SK-N-SH treated with all-trans-retinoic acid at 6 μM for 48 hours (cell line): ENCODE results near the gene TBRG1.

Source experiments
- ATAC-seq: fragments of 200-7000 bp; cut with Tn5 transposase; 3 replicates; pipeline ENCODE4 v1.9.1; 2020; ENCODE audit warnings: mild to moderate bottlenecking, moderate library complexity
- ARNTL ChIP-seq: fragments of 450-650 bp; formaldehyde crosslinking; IDR thresholded peaks from 2 replicates; pipeline ENCODE4 v1.5.0; 2020; ENCODE audit warnings: low read depth, mild to moderate bottlenecking, moderate library complexity, borderline replicate concordance
- BACH2 ChIP-seq: fragments of 250-450 bp; sonication (Bioruptor Pico); IDR thresholded peaks from 2 replicates; pipeline ENCODE4 v1.9.0; 2021; ENCODE audit warnings: mild to moderate bottlenecking, borderline replicate concordance
- CREB5 ChIP-seq: fragments of 250-450 bp; sonication (Bioruptor Pico); IDR thresholded peaks from 2 replicates; pipeline ENCODE4 v1.5.1; 2020; ENCODE audit warnings: low read depth, mild to moderate bottlenecking, moderate library complexity
- CSDC2 ChIP-seq: fragments of 250-450 bp; sonication (Bioruptor Pico); IDR thresholded peaks from 2 replicates; pipeline ENCODE4 v1.5.0; 2020; ENCODE audit warnings: mild to moderate bottlenecking, moderate library complexity
- ESRRG ChIP-seq: fragments of 250-450 bp; sonication (Bioruptor Pico); IDR thresholded peaks from 2 replicates; pipeline ENCODE4 v1.6.1; 2021; ENCODE audit warnings: mild to moderate bottlenecking
- GLIS3 ChIP-seq: fragments of 250-450 bp; sonication (Bioruptor Pico); IDR thresholded peaks from 2 replicates; pipeline ENCODE4 v1.5.0; 2020; ENCODE audit warnings: mild to moderate bottlenecking, moderate library complexity
- OSR1 ChIP-seq: fragments of 250-450 bp; sonication (Bioruptor Pico); IDR thresholded peaks from 2 replicates; pipeline ENCODE4 v1.8.0; 2022; ENCODE audit warnings: moderate library complexity, mild to moderate bottlenecking, inconsistent platforms
- PATZ1 ChIP-seq: fragments of 250-450 bp; sonication (Bioruptor Pico); IDR thresholded peaks from 2 replicates; pipeline ENCODE4 v1.8.0; 2020; ENCODE audit warnings: mild to moderate bottlenecking, moderate library complexity, borderline replicate concordance
- POU6F1 ChIP-seq: fragments of 250-450 bp; sonication (Bioruptor Pico); IDR thresholded peaks from 2 replicates; pipeline ENCODE4 v1.8.0; 2021; ENCODE audit warnings: low read depth, mild to moderate bottlenecking, moderate library complexity, borderline replicate concordance
- PPARA ChIP-seq: fragments of 250-450 bp; sonication (Bioruptor Pico); IDR thresholded peaks from 2 replicates; pipeline ENCODE4 v1.5.0; 2020; ENCODE audit warnings: mild to moderate bottlenecking, borderline replicate concordance
- RARB ChIP-seq: fragments of 250-450 bp; sonication (Bioruptor Pico); IDR thresholded peaks from 2 replicates; pipeline ENCODE4 v1.8.0; 2021; ENCODE audit warnings: mild to moderate bottlenecking, moderate library complexity
- SNAI2 ChIP-seq: fragments of 250-450 bp; sonication (Bioruptor Pico); IDR thresholded peaks from 2 replicates; pipeline ENCODE4 v1.5.0; 2020; ENCODE audit warnings: mild to moderate bottlenecking, moderate library complexity
- TOX ChIP-seq: fragments of 250-450 bp; sonication (Bioruptor Pico); IDR thresholded peaks from 2 replicates; pipeline ENCODE4 v1.8.0; 2021; ENCODE audit warnings: mild to moderate bottlenecking, moderate library complexity, borderline replicate concordance
- ZC3H10 ChIP-seq: fragments of 250-450 bp; sonication (Bioruptor Pico); IDR thresholded peaks from 2 replicates; pipeline ENCODE4 v1.5.1; 2021; ENCODE audit warnings: mild to moderate bottlenecking, moderate library complexity
- ZFP3 ChIP-seq: fragments of 250-450 bp; sonication (Bioruptor Pico); IDR thresholded peaks from 2 replicates; pipeline ENCODE4 v1.5.0; 2020; ENCODE audit warnings: mild to moderate bottlenecking, moderate library complexity
- ZNF565 ChIP-seq: fragments of 450-650 bp; formaldehyde crosslinking; conservative IDR thresholded peaks from 2 replicates; pipeline ENCODE4 v1.5.0; 2020; ENCODE audit warnings: low read depth, mild to moderate bottlenecking, moderate library complexity
- ZNF70 ChIP-seq: fragments of 450-650 bp; formaldehyde crosslinking; IDR thresholded peaks from 2 replicates; pipeline ENCODE4 v1.5.0; 2020; ENCODE audit warnings: mild to moderate bottlenecking, moderate library complexity
- ZNF8 ChIP-seq: fragments of 450-650 bp; formaldehyde crosslinking; IDR thresholded peaks from 2 replicates; pipeline ENCODE4 v1.5.0; 2020; ENCODE audit warnings: mild to moderate bottlenecking, moderate library complexity
- TF ChIP-seq, protein P1 (sequence below): fragments of 250-450 bp; sonication (Bioruptor Pico); IDR thresholded peaks from 2 replicates; pipeline ENCODE4 v1.5.0; 2020; ENCODE audit warnings: mild to moderate bottlenecking, moderate library complexity
- TF ChIP-seq, protein P2 (sequence below): fragments of 250-450 bp; sonication (Bioruptor Pico); IDR thresholded peaks from 2 replicates; pipeline ENCODE4 v1.5.1; 2021; ENCODE audit warnings: mild to moderate bottlenecking, moderate library complexity

Gene TBRG1

GRCh38 chr11:124669193-124669592 lies 46.5 kb downstream of the TBRG1 start:
- TF ChIP-seq ZNF70 (CRISPR knock-in tag) (no peak), OSR1 (CRISPR knock-in tag) (no peak), CSDC2 (CRISPR knock-in tag) (no peak), CREB5 (CRISPR knock-in tag) (no peak), ARNTL (no peak), SNAI2 (CRISPR knock-in tag) (no peak), ZC3H10 (CRISPR knock-in tag) (no peak)
- TF ChIP-seq, protein P1, sequence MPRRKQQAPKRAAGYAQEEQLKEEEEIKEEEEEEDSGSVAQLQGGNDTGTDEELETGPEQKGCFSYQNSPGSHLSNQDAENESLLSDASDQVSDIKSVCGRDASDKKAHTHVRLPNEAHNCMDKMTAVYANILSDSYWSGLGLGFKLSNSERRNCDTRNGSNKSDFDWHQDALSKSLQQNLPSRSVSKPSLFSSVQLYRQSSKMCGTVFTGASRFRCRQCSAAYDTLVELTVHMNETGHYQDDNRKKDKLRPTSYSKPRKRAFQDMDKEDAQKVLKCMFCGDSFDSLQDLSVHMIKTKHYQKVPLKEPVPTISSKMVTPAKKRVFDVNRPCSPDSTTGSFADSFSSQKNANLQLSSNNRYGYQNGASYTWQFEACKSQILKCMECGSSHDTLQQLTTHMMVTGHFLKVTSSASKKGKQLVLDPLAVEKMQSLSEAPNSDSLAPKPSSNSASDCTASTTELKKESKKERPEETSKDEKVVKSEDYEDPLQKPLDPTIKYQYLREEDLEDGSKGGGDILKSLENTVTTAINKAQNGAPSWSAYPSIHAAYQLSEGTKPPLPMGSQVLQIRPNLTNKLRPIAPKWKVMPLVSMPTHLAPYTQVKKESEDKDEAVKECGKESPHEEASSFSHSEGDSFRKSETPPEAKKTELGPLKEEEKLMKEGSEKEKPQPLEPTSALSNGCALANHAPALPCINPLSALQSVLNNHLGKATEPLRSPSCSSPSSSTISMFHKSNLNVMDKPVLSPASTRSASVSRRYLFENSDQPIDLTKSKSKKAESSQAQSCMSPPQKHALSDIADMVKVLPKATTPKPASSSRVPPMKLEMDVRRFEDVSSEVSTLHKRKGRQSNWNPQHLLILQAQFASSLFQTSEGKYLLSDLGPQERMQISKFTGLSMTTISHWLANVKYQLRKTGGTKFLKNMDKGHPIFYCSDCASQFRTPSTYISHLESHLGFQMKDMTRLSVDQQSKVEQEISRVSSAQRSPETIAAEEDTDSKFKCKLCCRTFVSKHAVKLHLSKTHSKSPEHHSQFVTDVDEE (CRISPR knock-in tag): no peak
- ATAC-seq: peak; percentile 39; the same call in 2 of the 3 replicates

GRCh38 chr11:124670732-124671131 lies 48.1 kb downstream of the TBRG1 start:
- TF ChIP-seq ZNF8 (no peak), ESRRG (no peak), BACH2 (no peak), PPARA (no peak), TOX (CRISPR knock-in tag) (no peak), GLIS3 (CRISPR knock-in tag) (no peak), PATZ1 (no peak), OSR1 (CRISPR knock-in tag) (no peak)
- TF ChIP-seq, protein P2, sequence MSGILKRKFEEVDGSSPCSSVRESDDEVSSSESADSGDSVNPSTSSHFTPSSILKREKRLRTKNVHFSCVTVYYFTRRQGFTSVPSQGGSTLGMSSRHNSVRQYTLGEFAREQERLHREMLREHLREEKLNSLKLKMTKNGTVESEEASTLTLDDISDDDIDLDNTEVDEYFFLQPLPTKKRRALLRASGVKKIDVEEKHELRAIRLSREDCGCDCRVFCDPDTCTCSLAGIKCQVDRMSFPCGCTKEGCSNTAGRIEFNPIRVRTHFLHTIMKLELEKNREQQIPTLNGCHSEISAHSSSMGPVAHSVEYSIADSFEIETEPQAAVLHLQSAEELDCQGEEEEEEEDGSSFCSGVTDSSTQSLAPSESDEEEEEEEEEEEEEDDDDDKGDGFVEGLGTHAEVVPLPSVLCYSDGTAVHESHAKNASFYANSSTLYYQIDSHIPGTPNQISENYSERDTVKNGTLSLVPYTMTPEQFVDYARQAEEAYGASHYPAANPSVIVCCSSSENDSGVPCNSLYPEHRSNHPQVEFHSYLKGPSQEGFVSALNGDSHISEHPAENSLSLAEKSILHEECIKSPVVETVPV (CRISPR knock-in tag): no peak
- ATAC-seq: no peak

- ATAC-seq: peak; percentile 4
- TF ChIP-seq ZFP3 (CRISPR knock-in tag): no peak
- no peak for TF ChIP-seq PATZ1
- no peak for TF ChIP-seq BACH2
- no peak for TF ChIP-seq ZNF565
- TF ChIP-seq, protein P2 (CRISPR knock-in tag): no peak
- no peak for TF ChIP-seq PPARA
- no peak for TF ChIP-seq SNAI2 (CRISPR knock-in tag)
- TF ChIP-seq TOX (CRISPR knock-in tag): no peak
- no peak for TF ChIP-seq POU6F1 (CRISPR knock-in tag)
- no peak for TF ChIP-seq ZNF8
- no peak for TF ChIP-seq OSR1 (CRISPR knock-in tag)
- no peak for TF ChIP-seq RARB
- TF ChIP-seq GLIS3 (CRISPR knock-in tag): no peak
- TF ChIP-seq ZC3H10 (CRISPR knock-in tag): no peak
- TF ChIP-seq ARNTL: no peak
Measured at GRCh38 chr11:124672536-124673215, 50.0 kb downstream of the TBRG1 start.
